ENCODE data around the gene RCN2. TPM values are rescaled to one million over a fixed set of nuclear protein-coding genes. Genes with fewer than 3 reads are reported as not detected.
"Not testable (repeated sequence)": the region's sequence is repeated elsewhere in the genome, so short reads cannot be mapped to it uniquely, and the experiment has no call there.

RCN2 gene
- total RNA-seq, 1 donor from 2014 or later, result 42.2 TPM

DNA sequence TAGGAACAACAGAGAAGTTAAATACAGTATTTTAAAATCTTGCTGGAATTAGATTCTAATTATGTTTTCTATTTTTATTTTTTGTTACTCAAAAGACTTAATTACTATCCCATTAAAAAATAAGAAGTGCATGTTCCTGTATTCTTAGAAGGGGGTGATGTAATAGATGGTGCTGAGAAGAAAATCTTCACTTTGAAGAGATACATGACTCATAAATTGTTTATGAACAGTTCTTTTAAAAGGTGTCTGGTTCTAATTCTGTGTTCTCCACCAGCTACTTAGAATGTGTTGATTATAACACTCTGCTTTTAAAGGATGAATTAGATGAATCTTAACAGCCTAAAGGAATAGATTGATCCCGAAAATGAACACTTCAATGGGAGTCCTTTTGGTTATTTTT lies 8.2 kb downstream of the RCN2 start:
- intact Hi-C loops (cut with micrococcal nuclease), result no loop called here
- Mint-ChIP-seq H3K36me3 (ENCODE audit: low read depth) (peaks cover 33% of the 10 kb centered on the region), H3K9me3 (no peaks in the 10 kb centered on the region), H3K27me3 (ENCODE audit: insufficient read depth) (no peaks in the 10 kb centered on the region), H3K27ac (no peak overlapping the region), H3K4me1 (ENCODE audit: low read depth) (peaks cover 18% of the 10 kb centered on the region), H3K4me3 (no peak overlapping the region)
- no peak for DNase-seq (ENCODE audit: low spot score)

- intact Hi-C loops (cut with micrococcal nuclease), result no loop called here
- no peak overlapping the region for H3K4me3 Mint-ChIP-seq
- no peaks in the 10 kb centered on the region for H3K27me3 Mint-ChIP-seq (ENCODE audit: insufficient read depth)
- H3K9me3 Mint-ChIP-seq, result no peaks in the 10 kb centered on the region
- H3K36me3 Mint-ChIP-seq (ENCODE audit: low read depth), result peaks cover 35% of the 10 kb centered on the region
- H3K4me1 Mint-ChIP-seq (ENCODE audit: low read depth), result peaks cover 10% of the 10 kb centered on the region
- H3K27ac Mint-ChIP-seq, result no peak overlapping the region
- DNase-seq (ENCODE audit: low spot score), result no peak
Observed at GRCh38 chr15:76941636-76942035, 10.1 kb downstream of the RCN2 start.

- Mint-ChIP-seq H3K4me1 (ENCODE audit: low read depth) (peaks cover 15% of the 10 kb centered on the region), H3K4me3 (no peak overlapping the region), H3K9me3 (no peaks in the 10 kb centered on the region), H3K27ac (no peak overlapping the region), H3K36me3 (ENCODE audit: low read depth) (peaks cover 36% of the 10 kb centered on the region), H3K27me3 (ENCODE audit: insufficient read depth) (no peaks in the 10 kb centered on the region)
- intact Hi-C loops (cut with micrococcal nuclease), result no loop called here
- DNase-seq (ENCODE audit: low spot score), result no peak
Observed at GRCh38 chr15:76942331-76942730, 10.8 kb downstream of the RCN2 start.

GRCh38 chr15:76945494-76946093 lies 14.0 kb downstream of the RCN2 start:
- Mint-ChIP-seq H3K4me3 (no peak overlapping the region), H3K9me3 (no peaks in the 10 kb centered on the region), H3K4me1 (ENCODE audit: low read depth) (peaks cover 8% of the 10 kb centered on the region), H3K36me3 (ENCODE audit: low read depth) (peaks cover 43% of the 10 kb centered on the region), H3K27me3 (ENCODE audit: insufficient read depth) (no peaks in the 10 kb centered on the region), H3K27ac (no peak overlapping the region)
- intact Hi-C loops (cut with micrococcal nuclease), result no loop called here
- no peak for DNase-seq (ENCODE audit: low spot score)

DNA sequence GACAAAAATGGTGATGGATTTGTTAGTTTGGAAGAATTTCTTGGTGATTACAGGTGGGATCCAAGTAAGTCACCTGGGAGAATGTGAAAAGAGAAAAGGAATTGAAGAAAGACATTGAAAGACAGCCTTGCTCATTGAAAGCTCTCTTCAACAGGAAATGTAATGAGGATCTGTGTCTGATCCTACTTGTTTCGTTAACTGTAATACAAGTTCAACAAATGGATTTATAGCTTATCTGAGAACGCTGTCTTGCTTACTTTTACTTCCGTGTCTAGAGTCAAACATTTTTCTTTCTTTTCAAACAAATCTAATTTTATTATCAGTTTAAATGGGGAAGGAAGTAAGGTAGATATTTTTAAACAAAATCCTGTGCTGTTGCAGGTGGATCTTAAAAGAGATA lies 15.9 kb downstream of the RCN2 start:
- no peaks in the 10 kb centered on the region for H3K9me3 Mint-ChIP-seq
- H3K4me1 Mint-ChIP-seq (ENCODE audit: low read depth), result peaks cover 14% of the 10 kb centered on the region
- H3K27me3 Mint-ChIP-seq (ENCODE audit: insufficient read depth), result no peaks in the 10 kb centered on the region
- no peak overlapping the region for H3K27ac Mint-ChIP-seq
- no peak for DNase-seq (ENCODE audit: low spot score)
- intact Hi-C loops (cut with micrococcal nuclease), result no loop called here
- no peak overlapping the region for H3K4me3 Mint-ChIP-seq
- peaks cover 47% of the 10 kb centered on the region for H3K36me3 Mint-ChIP-seq (ENCODE audit: low read depth)

- H3K27ac Mint-ChIP-seq, result no peak overlapping the region
- intact Hi-C loops (cut with micrococcal nuclease), result no loop called here
- no peak for DNase-seq (ENCODE audit: low spot score)
- peaks cover 4% of the 10 kb centered on the region for H3K27me3 Mint-ChIP-seq (ENCODE audit: insufficient read depth)
- H3K4me1 Mint-ChIP-seq (ENCODE audit: low read depth), result peaks cover 14% of the 10 kb centered on the region
- no peaks in the 10 kb centered on the region for H3K9me3 Mint-ChIP-seq
- peaks cover 26% of the 10 kb centered on the region for H3K36me3 Mint-ChIP-seq (ENCODE audit: low read depth)
- H3K4me3 Mint-ChIP-seq, result no peak overlapping the region
Observed at GRCh38 chr15:76951220-76951619, 19.7 kb downstream of the RCN2 start.

DNA sequence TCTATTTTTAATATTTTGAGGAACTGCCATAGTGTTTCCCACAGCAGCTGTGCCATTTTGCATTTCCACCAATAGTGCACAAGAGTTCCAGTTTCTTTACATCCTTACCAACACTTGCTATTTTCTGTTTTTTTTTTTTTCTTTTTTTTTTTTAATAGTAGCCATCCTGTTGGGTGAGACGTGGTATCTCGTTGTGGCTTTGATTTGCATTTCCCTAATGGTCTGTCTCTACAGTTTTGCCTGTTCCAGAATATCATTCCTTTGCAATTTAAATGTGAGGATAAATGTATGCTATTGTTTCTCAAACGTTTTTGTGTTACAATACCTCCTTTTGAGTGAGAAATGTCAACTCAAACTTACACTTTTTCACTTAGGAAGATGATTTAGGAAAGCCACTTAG lies 22.4 kb downstream of the RCN2 start:
- DNase-seq (ENCODE audit: low spot score), result no peak
- Mint-ChIP-seq H3K36me3 (ENCODE audit: low read depth) (peaks cover 6% of the 10 kb centered on the region), H3K4me3 (no peak overlapping the region), H3K27me3 (ENCODE audit: insufficient read depth) (peaks cover 4% of the 10 kb centered on the region), H3K9me3 (no peaks in the 10 kb centered on the region), H3K27ac (no peak overlapping the region), H3K4me1 (ENCODE audit: low read depth) (peaks cover 7% of the 10 kb centered on the region)
- intact Hi-C loops (cut with micrococcal nuclease), result no loop called here

DNA sequence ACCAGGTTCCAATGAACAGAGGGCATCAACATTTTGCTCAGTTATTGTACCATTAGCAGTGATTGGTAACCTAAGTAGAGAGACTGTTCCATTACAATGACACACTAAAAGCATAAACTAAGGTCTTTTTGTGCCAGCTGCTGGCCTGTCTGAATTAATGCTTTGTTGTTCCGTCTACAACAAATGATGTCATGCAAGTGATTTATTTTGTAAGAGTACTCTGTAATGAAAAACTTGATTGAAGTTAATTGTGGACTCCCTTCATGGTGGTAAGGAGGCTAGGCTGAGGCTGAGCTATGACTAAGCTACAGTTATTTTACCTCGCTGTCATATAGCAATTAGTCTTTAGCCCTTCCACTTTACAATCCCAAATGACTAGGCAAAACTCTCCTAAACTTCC lies 23.2 kb downstream of the RCN2 start:
- no peak overlapping the region for H3K27ac Mint-ChIP-seq
- intact Hi-C loops (cut with micrococcal nuclease), result no loop called here
- H3K27me3 Mint-ChIP-seq (ENCODE audit: insufficient read depth), result peaks cover 4% of the 10 kb centered on the region
- H3K4me1 Mint-ChIP-seq (ENCODE audit: low read depth), result peaks cover 7% of the 10 kb centered on the region
- H3K36me3 Mint-ChIP-seq (ENCODE audit: low read depth), result peaks cover 6% of the 10 kb centered on the region
- H3K4me3 Mint-ChIP-seq, result no peak overlapping the region
- DNase-seq (ENCODE audit: low spot score), result no peak
- H3K9me3 Mint-ChIP-seq, result no peaks in the 10 kb centered on the region

DNA sequence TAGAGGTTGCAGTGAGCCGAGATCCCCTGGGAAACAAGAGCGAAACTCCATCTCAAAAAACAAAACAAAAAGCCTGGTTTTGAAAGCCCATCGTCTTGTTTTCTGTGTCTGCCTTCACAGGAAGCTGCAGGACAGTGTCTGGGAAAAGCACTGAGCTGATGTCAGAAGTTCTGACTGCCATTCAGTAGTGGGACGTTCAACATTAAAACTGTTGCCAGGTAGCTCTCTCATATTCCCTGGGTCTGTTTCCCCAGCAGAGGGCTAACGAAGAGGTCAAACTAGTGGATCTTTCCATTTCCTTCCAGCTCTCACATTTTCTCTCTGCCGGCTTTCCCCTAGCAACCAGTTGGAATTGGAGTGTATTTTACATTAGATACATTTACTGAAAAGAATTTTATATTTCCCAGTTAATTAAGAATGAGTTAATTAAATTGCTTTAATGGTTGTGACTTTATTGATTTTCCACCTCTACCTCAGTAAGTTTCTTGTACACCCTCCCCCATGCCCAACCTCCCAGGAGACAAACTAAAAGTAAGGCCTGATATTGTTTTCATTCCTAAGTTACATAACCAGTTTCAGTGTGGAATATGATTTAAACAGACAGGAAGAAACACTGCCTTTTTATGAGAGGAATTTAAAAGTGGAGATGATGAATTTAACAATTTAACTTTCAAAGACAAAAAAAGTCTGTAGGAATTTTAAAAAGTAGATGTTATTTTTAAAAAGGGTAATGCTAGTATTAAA lies 29.9 kb downstream of the RCN2 start:
- H3K9me3 Mint-ChIP-seq, result no peaks in the 10 kb centered on the region
- no peak overlapping the region for H3K4me3 Mint-ChIP-seq
- no peak overlapping the region for H3K27ac Mint-ChIP-seq
- H3K27me3 Mint-ChIP-seq (ENCODE audit: insufficient read depth), result peaks cover 15% of the 10 kb centered on the region
- H3K36me3 Mint-ChIP-seq (ENCODE audit: low read depth), result no peaks in the 10 kb centered on the region
- intact Hi-C loops (cut with micrococcal nuclease), result no loop called here
- peaks cover 4% of the 10 kb centered on the region for H3K4me1 Mint-ChIP-seq (ENCODE audit: low read depth)
- no peak for DNase-seq (ENCODE audit: low spot score)

- intact Hi-C loops (cut with micrococcal nuclease), result no loop called here
- H3K4me3 Mint-ChIP-seq, result no peak overlapping the region
- no peaks in the 10 kb centered on the region for H3K9me3 Mint-ChIP-seq
- peaks cover 4% of the 10 kb centered on the region for H3K4me1 Mint-ChIP-seq (ENCODE audit: low read depth)
- H3K27ac Mint-ChIP-seq, result no peak overlapping the region
- no peak for DNase-seq (ENCODE audit: low spot score)
- H3K36me3 Mint-ChIP-seq (ENCODE audit: low read depth), result no peaks in the 10 kb centered on the region
- H3K27me3 Mint-ChIP-seq (ENCODE audit: insufficient read depth), result peaks cover 15% of the 10 kb centered on the region
Observed at GRCh38 chr15:76962337-76963013, 30.9 kb downstream of the RCN2 start.

DNA sequence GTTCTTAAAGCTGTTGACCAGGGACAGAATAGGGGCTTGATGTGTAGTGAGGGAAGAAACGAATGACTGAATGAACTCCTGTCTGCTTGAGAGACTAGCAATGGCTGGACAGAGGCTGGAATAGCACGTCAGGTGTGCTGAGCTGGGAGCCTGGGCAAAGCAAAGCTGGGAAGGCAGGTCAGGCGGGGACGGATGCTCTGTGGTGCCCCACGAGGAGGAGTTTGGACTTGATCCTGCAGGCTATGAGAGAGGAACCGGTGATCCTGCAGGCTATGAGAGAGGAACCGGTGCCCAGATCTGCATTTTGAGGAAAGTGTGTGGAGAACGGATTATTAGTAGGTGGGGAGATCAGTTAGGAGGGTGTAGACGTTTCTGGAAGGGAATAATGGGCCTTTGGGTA lies 32.0 kb downstream of the RCN2 start:
- Mint-ChIP-seq H3K9me3 (no peaks in the 10 kb centered on the region), H3K4me3 (no peak overlapping the region), H3K36me3 (ENCODE audit: low read depth) (no peaks in the 10 kb centered on the region), H3K4me1 (ENCODE audit: low read depth) (peaks cover 4% of the 10 kb centered on the region), H3K27me3 (ENCODE audit: insufficient read depth) (peaks cover 15% of the 10 kb centered on the region), H3K27ac (no peak overlapping the region)
- intact Hi-C loops (cut with micrococcal nuclease), result no loop called here
- no peak for DNase-seq (ENCODE audit: low spot score)

DNA sequence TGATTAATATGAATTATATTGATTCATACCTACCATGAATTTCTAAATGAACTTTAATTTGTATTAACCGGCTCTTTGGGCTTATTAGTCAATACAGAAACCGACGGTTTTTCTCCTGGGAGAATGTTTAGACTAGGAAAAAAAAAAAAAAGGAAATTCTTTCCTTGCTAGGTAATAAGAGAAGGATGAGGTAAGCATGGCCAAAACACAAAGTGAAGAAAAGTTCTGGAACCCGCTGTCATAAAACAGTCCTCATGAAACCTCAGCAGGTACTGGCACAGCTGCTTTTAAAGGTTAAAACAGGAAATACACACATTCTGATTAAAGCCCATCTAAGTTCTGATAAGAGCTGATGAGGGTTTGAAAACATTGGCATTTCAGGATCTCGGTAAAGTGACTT lies 32.6 kb downstream of the RCN2 start:
- no peak for DNase-seq (ENCODE audit: low spot score)
- H3K9me3 Mint-ChIP-seq, result no peaks in the 10 kb centered on the region
- H3K36me3 Mint-ChIP-seq (ENCODE audit: low read depth), result no peaks in the 10 kb centered on the region
- H3K27ac Mint-ChIP-seq, result no peak overlapping the region
- intact Hi-C loops (cut with micrococcal nuclease), result no loop called here
- no peak overlapping the region for H3K4me3 Mint-ChIP-seq
- peaks cover 15% of the 10 kb centered on the region for H3K27me3 Mint-ChIP-seq (ENCODE audit: insufficient read depth)
- peaks cover 4% of the 10 kb centered on the region for H3K4me1 Mint-ChIP-seq (ENCODE audit: low read depth)

- H3K4me3 Mint-ChIP-seq; H3K27ac Mint-ChIP-seq; DNase-seq (ENCODE audit: low spot score): not testable (repeated sequence)
Observed at GRCh38 chr15:76966051-76966450, 34.5 kb downstream of the RCN2 start.

More at GRCh38 chr15:76966051-76966450, 34.5 kb downstream of the RCN2 start:
- H3K36me3 Mint-ChIP-seq (ENCODE audit: low read depth); intact Hi-C loops (cut with micrococcal nuclease); H3K4me1 Mint-ChIP-seq (ENCODE audit: low read depth); H3K9me3 Mint-ChIP-seq: not testable (repeated sequence)
- peaks cover 16% of the 10 kb centered on the region for H3K27me3 Mint-ChIP-seq (ENCODE audit: insufficient read depth)

All from activated T-helper 1 cell treated with anti-CD3 and anti-CD28 coated beads, Interleukin-12 subunit alpha, Interleukin-12 subunit beta, Interleukin-2, Interleukin-4 antibody, amounts not matched to agents 30 ng/mL and 10 ng/mL and 1 ng/mL, durations not matched to agents 14 hours and 24 hours and 36 hours (primary cell).